Stimulated activated CD4-positive, alpha-beta T cell treated with anti-CD3 and anti-CD28 coated beads, Interleukin-15, amount 100 ng/mL, for 1 hour (primary cell): ENCODE results near the gene ACAT1.
"Not testable (repeated sequence)": the region's sequence is repeated elsewhere in the genome, so short reads cannot be mapped to it uniquely, and the experiment has no call there.

Source experiments
- DNase-seq, 2 donors: peaks; one replicate each; pipeline ENCODE4 v3.0.0-alpha.2; 2020; ENCODE audit warnings: low read depth in 1 of 2, low spot score in 1 of 2

Gene ACAT1

DNA sequence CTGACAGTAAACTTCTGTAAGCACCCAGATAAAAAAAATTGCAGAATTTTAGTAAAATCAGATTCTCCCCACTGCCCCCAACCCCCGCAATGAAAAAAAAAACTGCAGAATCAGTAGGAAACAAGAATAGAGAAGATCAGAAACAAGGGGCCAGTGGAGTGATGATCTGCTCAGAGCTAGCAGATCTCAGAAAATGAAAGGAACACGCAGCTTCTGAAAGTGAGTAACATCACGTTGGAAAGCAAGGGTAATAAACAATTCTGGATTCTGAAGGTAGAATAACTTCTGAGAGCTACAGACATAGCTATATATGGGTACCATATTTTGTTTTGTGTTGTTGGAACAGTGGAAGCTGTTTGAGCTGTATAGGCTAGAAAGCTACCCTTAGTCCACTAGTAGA is 23.2 kb downstream of the ACAT1 start:
- DNase-seq = no peak

DNA sequence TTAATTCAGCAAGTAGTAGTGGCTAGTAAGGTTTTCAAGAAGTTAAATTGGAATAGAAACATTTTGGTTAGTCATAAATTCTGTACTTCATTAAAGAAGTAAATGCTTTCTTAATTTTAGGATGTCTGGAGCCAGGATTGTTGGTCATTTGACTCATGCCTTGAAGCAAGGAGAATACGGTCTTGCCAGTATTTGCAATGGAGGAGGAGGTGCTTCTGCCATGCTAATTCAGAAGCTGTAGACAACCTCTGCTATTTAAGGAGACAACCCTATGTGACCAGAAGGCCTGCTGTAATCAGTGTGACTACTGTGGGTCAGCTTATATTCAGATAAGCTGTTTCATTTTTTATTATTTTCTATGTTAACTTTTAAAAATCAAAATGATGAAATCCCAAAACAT is 25.8 kb downstream of the ACAT1 start:
- no peak for DNase-seq

DNA sequence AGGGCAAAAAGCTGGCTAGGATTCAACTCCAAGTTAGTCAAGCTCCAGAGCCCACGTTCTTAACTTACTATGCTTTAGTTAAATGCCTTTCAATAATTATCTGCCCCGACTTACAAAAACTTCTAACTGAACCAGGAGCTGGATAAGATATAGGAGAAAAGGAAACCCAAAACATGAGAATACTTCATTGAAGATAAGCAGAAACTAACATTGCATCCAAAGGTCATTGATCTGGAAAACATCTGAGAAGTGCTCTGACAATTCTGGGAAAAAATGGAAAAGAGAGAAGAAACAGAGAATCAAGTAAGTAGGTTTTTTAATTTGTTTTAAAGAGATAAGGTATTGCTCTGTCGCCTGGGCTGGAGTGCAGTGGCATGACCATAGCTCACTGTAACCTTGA is 27.2 kb downstream of the ACAT1 start:
- DNase-seq = no peak

DNA sequence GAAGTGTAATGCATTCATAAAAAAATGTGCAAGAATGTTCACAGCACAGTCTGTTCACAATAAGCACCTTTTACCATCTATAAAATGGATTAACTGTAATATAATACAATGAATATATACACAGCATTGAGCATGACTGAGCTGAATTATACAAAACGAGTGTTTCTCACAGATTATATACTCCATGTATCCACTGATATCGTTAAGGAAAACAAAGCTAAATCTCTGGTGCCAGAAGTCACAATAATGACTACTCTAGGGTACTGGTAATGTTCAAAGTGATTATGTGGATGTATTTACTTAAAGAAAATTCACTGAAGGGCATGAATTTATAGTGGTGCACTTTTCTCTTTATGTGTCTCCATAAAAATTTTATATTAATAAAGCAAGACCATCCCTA is 33.2 kb downstream of the ACAT1 start:
- no peak for DNase-seq

DNA sequence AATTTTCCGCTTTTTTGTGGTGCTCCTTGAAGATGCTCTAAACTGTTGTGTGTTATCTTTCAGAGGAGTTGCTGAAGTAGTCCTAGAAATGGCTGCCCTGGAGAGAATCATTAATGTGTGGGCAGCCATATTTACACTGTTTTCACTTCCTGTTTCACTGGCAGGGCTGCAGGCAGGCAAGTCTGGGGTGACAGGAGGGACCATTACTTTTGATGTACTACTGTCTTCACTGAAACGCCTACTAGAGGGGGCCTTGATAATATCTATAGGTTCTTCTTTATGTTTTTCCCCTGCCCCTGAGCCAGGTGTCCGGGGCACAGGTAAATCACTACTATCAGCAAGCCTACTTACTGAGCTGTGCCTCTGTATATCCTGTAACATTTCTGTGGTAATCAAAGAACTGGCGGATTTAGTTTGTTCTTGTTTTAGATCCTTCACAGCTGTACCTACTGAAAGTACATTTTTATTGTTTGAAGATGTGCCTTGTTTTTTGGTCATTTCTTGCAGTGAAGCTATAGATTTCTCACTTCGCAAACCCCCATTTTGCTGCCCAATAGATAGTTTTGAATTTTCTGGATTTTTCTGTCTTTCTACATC is 39.7 kb downstream of the ACAT1 start:
- no peak for DNase-seq

DNA sequence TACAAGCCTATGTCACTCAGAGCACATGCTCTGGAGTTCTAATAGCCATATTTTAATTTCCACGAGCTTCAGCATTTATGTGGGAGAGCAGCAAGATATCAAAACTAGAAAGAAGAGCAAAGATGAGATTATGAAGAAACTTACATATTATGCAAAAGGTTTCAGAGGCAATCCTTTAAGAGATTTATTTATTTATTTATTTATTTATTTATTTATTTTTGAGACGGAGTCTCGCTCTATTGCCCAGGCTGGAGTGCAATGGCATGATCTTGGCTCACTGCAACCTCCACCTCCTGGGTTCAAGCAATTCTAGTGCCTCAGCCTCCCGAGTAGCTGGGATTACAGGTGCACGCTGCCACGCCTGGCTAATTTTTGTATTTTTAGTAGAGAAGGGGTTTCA is 41.5 kb downstream of the ACAT1 start:
- DNase-seq = not testable (repeated sequence)

DNA sequence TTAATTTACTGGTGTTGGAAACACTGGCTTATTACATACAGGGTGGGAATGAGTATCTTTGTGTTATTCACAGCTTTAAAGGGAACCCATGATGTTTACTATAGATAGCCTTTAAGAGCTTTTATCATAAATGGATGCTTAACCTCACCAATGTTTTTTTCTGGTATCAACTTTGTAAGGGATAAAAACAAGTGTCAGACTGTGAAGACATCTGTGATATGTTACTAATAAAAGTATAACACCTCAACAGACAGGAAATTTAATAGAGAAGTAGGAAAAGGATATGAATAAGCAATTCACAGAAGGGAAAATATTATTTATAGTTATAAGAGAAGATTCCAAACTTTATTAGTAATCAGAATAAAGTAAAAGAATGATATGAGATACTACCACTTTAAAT is 46.3 kb downstream of the ACAT1 start:
- DNase-seq = no peak

DNA sequence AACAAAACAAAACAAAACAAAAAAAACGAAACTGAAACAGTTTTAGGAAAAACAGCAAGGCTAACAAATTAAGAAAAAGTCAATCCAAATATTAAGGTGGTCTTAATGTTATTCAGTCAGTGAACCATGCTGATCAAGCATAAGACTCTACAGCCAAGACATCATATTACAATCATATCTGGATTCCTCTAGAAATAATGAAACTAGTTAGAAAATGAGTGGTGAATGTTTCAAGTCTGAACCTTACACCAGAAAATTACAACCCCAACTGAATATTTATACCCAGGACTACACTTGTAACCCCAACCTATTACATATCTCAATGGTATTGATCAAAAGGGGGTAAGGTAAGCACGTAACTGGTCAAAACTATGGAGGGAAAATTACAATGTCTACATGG is 48.8 kb downstream of the ACAT1 start:
- DNase-seq = no peak

DNA sequence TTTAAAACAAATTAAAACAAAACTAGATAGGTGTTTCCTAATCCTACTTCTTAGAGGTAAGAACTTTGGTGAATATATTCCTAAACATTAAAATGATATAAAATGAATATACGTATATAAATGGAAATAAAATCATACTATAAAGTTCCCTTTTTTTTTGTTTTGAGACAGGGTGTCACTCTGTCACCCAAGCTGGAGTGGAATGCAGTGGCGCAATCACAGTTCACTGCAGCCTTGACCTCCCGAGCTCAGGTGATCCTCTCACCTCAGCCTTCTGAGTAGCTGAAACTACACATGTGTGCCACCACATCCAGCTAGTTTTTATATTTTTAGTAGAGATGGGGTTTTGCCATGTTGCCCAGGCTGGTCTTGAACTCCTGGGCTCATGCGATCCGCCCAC is 56.2 kb downstream of the ACAT1 start:
- DNase-seq = no peak

DNA sequence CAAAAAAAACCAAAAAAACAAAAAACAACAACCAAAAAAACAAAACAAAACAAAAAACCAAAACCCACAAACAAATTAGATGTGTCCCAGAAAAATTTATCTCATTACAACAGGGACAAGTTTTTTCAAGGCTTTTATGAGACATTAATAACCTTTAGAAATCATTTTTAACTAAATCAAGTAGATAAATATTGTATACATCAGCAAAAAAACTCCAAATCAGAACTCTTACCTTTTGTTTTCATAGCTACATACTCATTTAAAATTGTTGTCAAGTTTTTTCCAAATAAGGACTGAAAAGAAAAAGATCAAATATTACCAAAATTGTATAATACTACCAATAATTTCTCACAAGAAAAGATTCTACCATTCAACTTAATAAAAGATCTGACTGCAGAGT is 72.4 kb downstream of the ACAT1 start:
- DNase-seq = no peak

DNA sequence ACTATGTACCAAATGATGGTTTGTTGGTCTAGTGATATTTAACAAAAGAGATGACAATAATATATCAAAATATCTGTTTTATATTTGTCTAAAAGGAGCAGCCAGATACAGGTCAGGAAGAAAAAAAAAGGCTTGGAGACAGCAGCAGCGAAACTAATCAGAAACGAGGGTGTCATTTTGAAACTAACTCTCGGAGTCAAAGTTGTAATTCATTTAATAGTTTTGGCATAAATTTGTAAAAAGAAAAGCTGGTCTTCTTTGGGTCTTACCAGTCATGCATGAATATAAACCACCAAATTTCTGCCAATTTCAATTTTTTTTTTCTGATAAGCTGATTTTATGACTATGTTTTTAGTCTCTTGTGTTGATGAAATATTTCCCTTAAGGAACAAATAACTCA is 75.5 kb downstream of the ACAT1 start:
- no peak for DNase-seq
